ENCODE results near the gene SMIM28.

- TF ChIP-seq, protein P1, sequence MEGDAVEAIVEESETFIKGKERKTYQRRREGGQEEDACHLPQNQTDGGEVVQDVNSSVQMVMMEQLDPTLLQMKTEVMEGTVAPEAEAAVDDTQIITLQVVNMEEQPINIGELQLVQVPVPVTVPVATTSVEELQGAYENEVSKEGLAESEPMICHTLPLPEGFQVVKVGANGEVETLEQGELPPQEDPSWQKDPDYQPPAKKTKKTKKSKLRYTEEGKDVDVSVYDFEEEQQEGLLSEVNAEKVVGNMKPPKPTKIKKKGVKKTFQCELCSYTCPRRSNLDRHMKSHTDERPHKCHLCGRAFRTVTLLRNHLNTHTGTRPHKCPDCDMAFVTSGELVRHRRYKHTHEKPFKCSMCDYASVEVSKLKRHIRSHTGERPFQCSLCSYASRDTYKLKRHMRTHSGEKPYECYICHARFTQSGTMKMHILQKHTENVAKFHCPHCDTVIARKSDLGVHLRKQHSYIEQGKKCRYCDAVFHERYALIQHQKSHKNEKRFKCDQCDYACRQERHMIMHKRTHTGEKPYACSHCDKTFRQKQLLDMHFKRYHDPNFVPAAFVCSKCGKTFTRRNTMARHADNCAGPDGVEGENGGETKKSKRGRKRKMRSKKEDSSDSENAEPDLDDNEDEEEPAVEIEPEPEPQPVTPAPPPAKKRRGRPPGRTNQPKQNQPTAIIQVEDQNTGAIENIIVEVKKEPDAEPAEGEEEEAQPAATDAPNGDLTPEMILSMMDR (IDR thresholded peaks at IDR 0.05), result no peak
- no peak for TF ChIP-seq POLR2AphosphoS5 (IDR thresholded peaks at IDR 0.05)
These were observed 43.7 kb upstream of the SMIM28 start for GRCh38 chr6:138334000-138334399.
